ENCODE results near the gene SART3.
A peak's percentile ranks its signal among the peaks of the same experiment; 100 is the strongest.
"Not testable (repeated sequence)": the region's sequence is repeated elsewhere in the genome, so short reads cannot be mapped to it uniquely, and the experiment has no call there.

Gene SART3

GRCh38 chr12:108563136-108563803 is 2.3 kb upstream of the SART3 start:
- peak; percentile 76 to 88 for DNase-seq

GRCh38 chr12:108562348-108563135 is 1.6 kb upstream of the SART3 start, which contains the start of gene ISCU:
Gene ISCU (plus strand): TSS chr12:108562596. CDS start chr12:108562623, 27 bp downstream.
- peak; percentile 94 to 99 for DNase-seq

GRCh38 chr12:108561852-108562347 is 927 bp upstream of the SART3 start:
- DNase-seq: peak in 1 of 2 donors; percentile 30

GRCh38 chr12:108560321-108560721 is 652 bp downstream of the SART3 start:
- DNase-seq: peak; percentile 56 to 78

- DNase-seq: no peak
Measured at GRCh38 chr12:108559748-108560147, 1.2 kb downstream of the SART3 start.

- DNase-seq: no peak
Measured at GRCh38 chr12:108559007-108559655, 1.8 kb downstream of the SART3 start.

GRCh38 chr12:108555383-108555782 is 5.6 kb downstream of the SART3 start:
- DNase-seq: not testable (repeated sequence)

GRCh38 chr12:108553799-108554198 is 7.2 kb downstream of the SART3 start:
- no peak for DNase-seq

GRCh38 chr12:108551535-108551934 is 9.4 kb downstream of the SART3 start:
- DNase-seq: no peak

- DNase-seq: no peak
Measured at GRCh38 chr12:108548954-108549521, 11.9 kb downstream of the SART3 start.

GRCh38 chr12:108547686-108548085 is 13.3 kb downstream of the SART3 start:
- peak; percentile 61 to 75 for DNase-seq

- DNase-seq: no peak
Measured at GRCh38 chr12:108543652-108544051, 17.3 kb downstream of the SART3 start.

GRCh38 chr12:108542320-108542719 is 18.7 kb downstream of the SART3 start:
- no peak for DNase-seq

GRCh38 chr12:108538616-108539195 is 22.3 kb downstream of the SART3 start:
- no peak for DNase-seq

GRCh38 chr12:108538146-108538545 is 22.8 kb downstream of the SART3 start:
- no peak for DNase-seq

- DNase-seq: no peak
Measured at GRCh38 chr12:108531929-108532848, 28.8 kb downstream of the SART3 start.

- DNase-seq: no peak
Measured at GRCh38 chr12:108530161-108530560, 30.8 kb downstream of the SART3 start.

- DNase-seq: no peak
Measured at GRCh38 chr12:108527166-108527496, 33.8 kb downstream of the SART3 start.

- no peak for DNase-seq
Measured at GRCh38 chr12:108526482-108527165, 34.3 kb downstream of the SART3 start.

GRCh38 chr12:108525681-108526080 is 35.3 kb downstream of the SART3 start:
- DNase-seq: no peak

- DNase-seq: no peak
Measured at GRCh38 chr12:108523365-108523764, 37.6 kb downstream of the SART3 start.
